HepG2 (cell line): ENCODE data around the gene CXXC5. TPM values are rescaled to one million over a fixed set of nuclear protein-coding genes. Genes with fewer than 3 reads are reported as not detected.
"Not testable (repeated sequence)": the region's sequence is repeated elsewhere in the genome, so short reads cannot be mapped to it uniquely, and the experiment has no call there.

ENCODE experiments used
- ATAC-seq: fragments of 200-7000 bp; cut with Tn5 transposase; 3 replicates; pipeline ENCODE4 v1.9.1; 2020; ENCODE audit warnings: mild to moderate bottlenecking, moderate library complexity
- BruUV-seq: library from RNA; stranded (reverse); fragments of 400-500 nt; replicated peaks from 2 replicates; lab custom pipeline; 2021; lab: Mats Ljungman, UMichigan
- CTCF ChIA-PET: fragments of 300-600 bp; formaldehyde crosslinking; extraction: SDS; loops from one replicate; lab custom pipeline; 2021; ENCODE audit warnings: low total read pairs, inconsistent platforms, low intra/inter-chr PET ratio; lab: Yijun Ruan, JAX
- POLR2A ChIA-PET: fragments of 350-600 bp; sonication (Branson Sonifier 250); formaldehyde crosslinking; loops from one replicate; lab custom pipeline; 2020; ENCODE audit warnings: antibody characterized with exemption, inconsistent platforms; lab: Yijun Ruan, JAX
- DNase-seq: peaks from one replicate; pipeline ENCODE4 v3.0.0-alpha.2; 2015; ENCODE audit warnings: low spot score
- FAIRE-seq: peaks from 3 replicates; lab custom pipeline; 2011; peaks lifted over from hg19 to GRCh38; lab: Jason Lieb, UNC
- H2AFZ ChIP-seq: one replicate; pipeline ENCODE4 v1.6.1; 2011; ENCODE audit warnings: low read length, inconsistent platforms
- H3K27ac ChIP-seq: fragments of 300-600 bp; 3 replicates; pipeline ENCODE4 v1.8.0; 2011; ENCODE audit warnings: mixed run types, mild to moderate bottlenecking, mixed read lengths, low read length, inconsistent platforms; ENCODE audit not compliant: insufficient read depth; ENCODE audit errors: extremely low read length
- H3K27me3 ChIP-seq, 2 experiments: fragments of 200-600 bp in 1 of 2; 2 replicates in 1 of 2; 3 replicates in 1 of 2; pipeline versions ENCODE4 v1.6.0 to v1.8.0; 2011; ENCODE audit warnings: low read length in 2 of 2, mild to moderate bottlenecking in 2 of 2, moderate library complexity in 2 of 2, inconsistent platforms in 1 of 2; ENCODE audit not compliant: insufficient read depth in 2 of 2, control insufficient read depth in 1 of 2
- H3K36me3 ChIP-seq, 2 experiments: fragments of 200-600 bp in 1 of 2; replicated peaks in 1 of 2; 2 replicates in 1 of 2; 3 replicates in 1 of 2; pipeline versions ENCODE4 v1.5.1 to v1.8.0; 2011; ENCODE audit warnings: low read length in 2 of 2, inconsistent platforms in 1 of 2; ENCODE audit not compliant: insufficient read depth in 2 of 2, control insufficient read depth in 1 of 2
- H3K4me1 ChIP-seq: 2 replicates; pipeline ENCODE4 v1.5.1; 2012; ENCODE audit warnings: low read length, inconsistent platforms; ENCODE audit not compliant: insufficient read depth
- H3K4me2 ChIP-seq: 2 replicates; pipeline ENCODE4 v1.6.0; 2011; ENCODE audit warnings: low read depth, low read length, inconsistent platforms
- H3K4me3 ChIP-seq, 3 experiments: fragments of 200-600 bp in 1 of 3; sonication (generic), shearing (Covaris generic) in 1 of 3; replicated peaks in 1 of 3; 2 replicates each; pipeline ENCODE4 v1.5.1; 2011 to 2016; ENCODE audit warnings: low read length in 3 of 3, inconsistent platforms in 2 of 3, low read depth in 2 of 3, mild to moderate bottlenecking in 2 of 3, control low read depth in 1 of 3, mixed read lengths in 1 of 3; ENCODE audit not compliant: insufficient read depth in 1 of 3
- H3K79me2 ChIP-seq: one replicate; pipeline ENCODE4 v1.6.1; 2011; ENCODE audit warnings: low read length, inconsistent platforms; ENCODE audit not compliant: insufficient read depth
- H3K9ac ChIP-seq: 2 replicates; pipeline ENCODE4 v1.6.0; 2011; ENCODE audit warnings: mild to moderate bottlenecking, low read depth, low read length, inconsistent platforms; ENCODE audit not compliant: insufficient read depth
- H3K9me3 ChIP-seq: 2 replicates; pipeline ENCODE4 v1.5.1; 2012; ENCODE audit warnings: mild to moderate bottlenecking, low read length
- H4K20me1 ChIP-seq: 2 replicates; pipeline ENCODE4 v1.6.0; 2011; ENCODE audit warnings: inconsistent platforms, mild to moderate bottlenecking, low read length, moderate library complexity; ENCODE audit not compliant: insufficient read depth
- BATF2 ChIP-seq: sonication (generic); formaldehyde crosslinking; IDR thresholded peaks from 2 replicates; pipeline ENCODE4 v1.8.0; 2022; ENCODE audit warnings: mild to moderate bottlenecking, missing genetic modification reagents, moderate library complexity
- DNMT1 ChIP-seq: sonication (generic); formaldehyde crosslinking; IDR thresholded peaks from 2 replicates; pipeline ENCODE4 v1.5.1; 2020; ENCODE audit warnings: mild to moderate bottlenecking, missing genetic modification reagents
- HDAC2 ChIP-seq: sonication (generic); formaldehyde crosslinking; IDR thresholded peaks from 2 replicates; pipeline ENCODE4 v1.4.0; 2020; ENCODE audit warnings: missing genetic modification reagents
- IRF1 ChIP-seq: sonication (generic); formaldehyde crosslinking; IDR thresholded peaks from 2 replicates; pipeline ENCODE4 v1.4.0; 2020; ENCODE audit warnings: low read depth, mild to moderate bottlenecking, missing genetic modification reagents
- RBM22 ChIP-seq: fragments of 200-400 bp; formaldehyde crosslinking; optimal IDR thresholded peaks from 2 replicates; pipeline ENCODE3; 2017; ENCODE audit warnings: mild to moderate bottlenecking, low read length, moderate library complexity
- WGBS: methylation state at CpG from one replicate; pipeline ENCODE4 v1.1.6; 2017; ENCODE audit warnings: low lambda C conversion rate; 5-methylcytosine and 5-hydroxymethylcytosine counted together
- in situ Hi-C: cut with HindIII; loops from 2 replicates; pipeline ENCODE4 v1.10.0; 2017; ENCODE audit warnings: low pct_unique_long_range_greater_than_20kb; ENCODE audit not compliant: extremely low pct_ligation_motif_present
- intact Hi-C: fragments of 100-400 bp; cut with micrococcal nuclease; formaldehyde crosslinking; loops from one replicate; pipeline ENCODE4 v1.10.0; 2022; ENCODE audit not compliant: unreplicated experiment
- polyA plus RNA-seq, 8 experiments: library from polyadenylated mRNA; depleted of rRNA in 3 of 8; stranded (reverse) in 7 of 8; unstranded in 1 of 8; fragments of >200 nt; fragmentation: Illumina TruSeq in 4 of 8; extraction: Trizol in 4 of 8; gene quantifications; 2 replicates each; pipeline versions ENCODE4 v1.2.1 to v1.2.3, GENCODE V29; 2011 to 2016; ENCODE audit warnings: low read depth in 4 of 8, missing spikeins in 1 of 8, mixed read lengths in 1 of 8; ENCODE audit not compliant: insufficient read depth in 1 of 8
- total RNA-seq, 5 experiments: library from RNA; depleted of rRNA; stranded (reverse); fragments of >200 nt; fragmentation: Illumina TruSeq; extraction: Trizol; gene quantifications; 2 replicates each; pipeline ENCODE4 v1.2.3, GENCODE V29; 2016; ENCODE audit warnings: low read depth in 1 of 5

Gene CXXC5
- total and polyA plus RNA-seq, 2 of the 13 experiments (the other 11 are each of a cell fraction or from before 2014, with no cell fraction given), result 32.3 to 33.0 TPM

- H3K27me3 ChIP-seq, result no peaks in the 10 kb centered on the region
- no peak for TF ChIP-seq HDAC2 (CRISPR knock-in tag)
- TF ChIP-seq RBM22, result no peak
- TF ChIP-seq DNMT1 (CRISPR knock-in tag), result no peak
- no peak for TF ChIP-seq BATF2 (CRISPR knock-in tag)
- TF ChIP-seq IRF1 (CRISPR knock-in tag), result no peak
- DNase-seq (no peak), FAIRE-seq (no peak), ATAC-seq (no peak)
- no peak overlapping the region for H3K4me3 ChIP-seq
- POLR2A ChIA-PET, result no interaction called here
- in situ Hi-C loops (no loop called here), intact Hi-C loops (no loop called here)
- no peak overlapping the region for H3K27ac ChIP-seq
- no peak overlapping the region for H3K9ac ChIP-seq
- peaks cover 12 to 32% of the 10 kb centered on the region in 2 experiments for H3K36me3 ChIP-seq
- H3K4me1 ChIP-seq, result no peaks in the 10 kb centered on the region
- WGBS, result 98% methylated on average over 12 of the region's 12 CpGs
- H4K20me1 ChIP-seq, result peaks cover 2% of the 10 kb centered on the region; the same call in 1 of the 2 replicates
- H3K4me2 ChIP-seq, result no peak overlapping the region
- no peaks in the 10 kb centered on the region for H3K9me3 ChIP-seq
- peaks cover 17% of the 10 kb centered on the region for H3K79me2 ChIP-seq
- BruUV-seq, result no TSS peak
- CTCF ChIA-PET, result no interaction called here
- no peak overlapping the region for H2AFZ ChIP-seq
Measured at GRCh38 chr5:139601429-139601828, 46.7 kb upstream of the CXXC5 start.

GRCh38 chr5:139601948-139602347 lies 46.2 kb upstream of the CXXC5 start:
- CTCF ChIA-PET, H3K4me2 ChIP-seq, H3K27me3 ChIP-seq, ATAC-seq, FAIRE-seq, H3K27ac ChIP-seq, in situ Hi-C loops, BruUV-seq, H4K20me1 ChIP-seq, H3K9ac ChIP-seq, H3K4me1 ChIP-seq, DNase-seq, H3K9me3 ChIP-seq, H3K4me3 ChIP-seq, intact Hi-C loops, POLR2A ChIA-PET, H2AFZ ChIP-seq: not testable (repeated sequence)
- H3K79me2 ChIP-seq, result peaks cover 17% of the 10 kb centered on the region
- 98% methylated on average over 9 of the region's 9 CpGs for WGBS
- H3K36me3 ChIP-seq, result peaks cover 12 to 35% of the 10 kb centered on the region in 2 experiments
